Type B pancreatic cell (in vitro differentiated cells): ENCODE data around the gene TRIM52. TPM values are rescaled to one million over a fixed set of nuclear protein-coding genes. Genes with fewer than 3 reads are reported as not detected.
"Not testable (repeated sequence)": the region's sequence is repeated elsewhere in the genome, so short reads cannot be mapped to it uniquely, and the experiment has no call there.

Source experiments
- DNase-seq: peaks from one replicate; pipeline ENCODE4 v3.0.0; 2021; ENCODE audit warnings: mixed read lengths; ENCODE audit not compliant: unreplicated experiment; ENCODE audit errors: extremely low spot score
- H3K27ac Mint-ChIP-seq: 2 replicates; pipeline ENCODE4 v1.8.0; 2021; ENCODE audit warnings: mild to moderate bottlenecking, mixed read lengths
- H3K27me3 Mint-ChIP-seq: 2 replicates; pipeline ENCODE4 v1.8.0; 2021; ENCODE audit warnings: mixed read lengths
- H3K36me3 Mint-ChIP-seq: 2 replicates; pipeline ENCODE4 v1.8.0; 2021; ENCODE audit warnings: mixed read lengths
- H3K4me1 Mint-ChIP-seq: one replicate; pipeline ENCODE4 v1.8.0; 2021; ENCODE audit warnings: mixed read lengths; ENCODE audit not compliant: unreplicated experiment
- H3K4me3 Mint-ChIP-seq: 2 replicates; pipeline ENCODE4 v1.8.0; 2021; ENCODE audit warnings: mild to moderate bottlenecking, mixed read lengths
- H3K9me3 Mint-ChIP-seq: 2 replicates; pipeline ENCODE4 v1.8.0; 2021; ENCODE audit warnings: mixed read lengths
- long read RNA-seq: library from polyadenylated mRNA; unstranded; transcript quantifications from one replicate; pipeline ENCODE4 v2.0.0, GENCODE V29; 2020
- total RNA-seq: library from RNA; stranded (reverse); gene quantifications from 2 replicates; pipeline ENCODE4 v1.2.1, GENCODE V29; 2021; ENCODE audit warnings: low replicate concordance
- TF ChIP-seq, protein P1 (sequence below): fragments of 200-600 bp; sonication (generic); conservative IDR thresholded peaks from 2 replicates; pipeline ENCODE4 v1.5.0; 2021; ENCODE audit warnings: antibody characterized with exemption, mild to moderate bottlenecking

TRIM52 gene
- total RNA-seq, result 10.1 and 14.1 TPM in 2 replicates
- long read RNA-seq, full-length matches to known transcripts, result 7 of 14 reads
- long read RNA-seq, partial matches to known transcripts, result 0 of 14 reads
- long read RNA-seq, other reads (novel, unspliced or antisense), result 7 of 14 reads

DNA sequence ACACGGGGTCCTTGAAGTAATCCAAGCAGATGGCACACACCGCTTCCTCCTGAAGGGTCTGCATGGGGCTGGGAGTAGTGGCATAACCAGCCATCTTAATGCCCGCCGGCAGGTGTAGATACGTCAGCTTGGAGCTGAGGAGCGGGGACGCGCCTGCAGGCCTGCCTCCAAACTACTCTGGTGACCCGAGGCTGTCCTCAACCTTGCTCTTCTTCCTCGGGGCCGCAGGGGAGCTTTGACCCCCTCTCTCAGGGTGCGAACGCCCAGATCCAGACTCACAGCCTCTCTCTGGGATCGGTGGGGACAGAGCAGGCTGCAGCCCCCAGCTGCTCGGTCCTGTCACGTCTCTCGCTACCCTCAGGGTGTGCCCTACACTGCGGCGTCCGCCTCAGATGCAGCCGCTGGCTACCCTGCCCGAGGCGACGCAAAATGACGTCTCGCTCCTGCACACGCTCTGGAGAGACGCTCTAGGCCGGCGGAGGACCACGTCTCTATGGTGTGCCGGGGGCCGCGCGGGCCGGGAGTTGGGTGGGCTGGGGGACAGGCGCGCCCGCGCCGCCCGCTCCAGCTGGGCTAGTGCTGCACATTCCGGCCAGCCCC, at the start of gene TRIM52:
TSS of gene TRIM52 (minus strand) at position 424 of the 600 bp plus-strand sequence. CDS start at position 94, 330 bp downstream.
- Mint-ChIP-seq H3K27me3 (no peaks in the 10 kb centered on the region), H3K9me3 (no peaks in the 10 kb centered on the region), H3K4me3 (peak within 1 kb of the TSS; percentile 100), H3K27ac (peak within 1 kb of the TSS; percentile 87), H3K36me3 (peaks cover 12% of the 10 kb centered on the region), H3K4me1 (peaks cover 33% of the 10 kb centered on the region)
- TF ChIP-seq, protein P1, sequence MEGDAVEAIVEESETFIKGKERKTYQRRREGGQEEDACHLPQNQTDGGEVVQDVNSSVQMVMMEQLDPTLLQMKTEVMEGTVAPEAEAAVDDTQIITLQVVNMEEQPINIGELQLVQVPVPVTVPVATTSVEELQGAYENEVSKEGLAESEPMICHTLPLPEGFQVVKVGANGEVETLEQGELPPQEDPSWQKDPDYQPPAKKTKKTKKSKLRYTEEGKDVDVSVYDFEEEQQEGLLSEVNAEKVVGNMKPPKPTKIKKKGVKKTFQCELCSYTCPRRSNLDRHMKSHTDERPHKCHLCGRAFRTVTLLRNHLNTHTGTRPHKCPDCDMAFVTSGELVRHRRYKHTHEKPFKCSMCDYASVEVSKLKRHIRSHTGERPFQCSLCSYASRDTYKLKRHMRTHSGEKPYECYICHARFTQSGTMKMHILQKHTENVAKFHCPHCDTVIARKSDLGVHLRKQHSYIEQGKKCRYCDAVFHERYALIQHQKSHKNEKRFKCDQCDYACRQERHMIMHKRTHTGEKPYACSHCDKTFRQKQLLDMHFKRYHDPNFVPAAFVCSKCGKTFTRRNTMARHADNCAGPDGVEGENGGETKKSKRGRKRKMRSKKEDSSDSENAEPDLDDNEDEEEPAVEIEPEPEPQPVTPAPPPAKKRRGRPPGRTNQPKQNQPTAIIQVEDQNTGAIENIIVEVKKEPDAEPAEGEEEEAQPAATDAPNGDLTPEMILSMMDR, result no peak
- peak; percentile 89 for DNase-seq

DNA sequence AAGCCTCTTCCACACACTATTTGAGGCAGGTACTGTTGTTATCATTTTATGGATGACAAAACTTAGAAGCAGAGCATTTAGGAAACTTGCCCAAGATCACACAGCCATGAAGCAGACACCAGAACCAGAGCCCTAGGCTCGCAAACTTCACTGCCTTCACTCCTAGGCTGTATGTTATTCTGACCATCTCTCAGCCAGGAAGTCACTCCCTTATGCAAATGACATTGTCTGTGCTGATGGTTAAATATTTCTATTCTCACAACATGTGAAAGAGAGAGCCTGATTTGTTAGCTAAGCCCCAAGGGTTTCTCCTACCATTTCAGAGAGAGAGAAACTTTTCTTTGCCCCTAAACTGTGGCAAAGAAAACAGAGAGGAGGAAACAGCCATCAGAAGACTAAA, 26.4 kb upstream of the TRIM52 start:
- not testable (repeated sequence) for H3K27me3 Mint-ChIP-seq, H3K27ac Mint-ChIP-seq, H3K4me3 Mint-ChIP-seq

DNA sequence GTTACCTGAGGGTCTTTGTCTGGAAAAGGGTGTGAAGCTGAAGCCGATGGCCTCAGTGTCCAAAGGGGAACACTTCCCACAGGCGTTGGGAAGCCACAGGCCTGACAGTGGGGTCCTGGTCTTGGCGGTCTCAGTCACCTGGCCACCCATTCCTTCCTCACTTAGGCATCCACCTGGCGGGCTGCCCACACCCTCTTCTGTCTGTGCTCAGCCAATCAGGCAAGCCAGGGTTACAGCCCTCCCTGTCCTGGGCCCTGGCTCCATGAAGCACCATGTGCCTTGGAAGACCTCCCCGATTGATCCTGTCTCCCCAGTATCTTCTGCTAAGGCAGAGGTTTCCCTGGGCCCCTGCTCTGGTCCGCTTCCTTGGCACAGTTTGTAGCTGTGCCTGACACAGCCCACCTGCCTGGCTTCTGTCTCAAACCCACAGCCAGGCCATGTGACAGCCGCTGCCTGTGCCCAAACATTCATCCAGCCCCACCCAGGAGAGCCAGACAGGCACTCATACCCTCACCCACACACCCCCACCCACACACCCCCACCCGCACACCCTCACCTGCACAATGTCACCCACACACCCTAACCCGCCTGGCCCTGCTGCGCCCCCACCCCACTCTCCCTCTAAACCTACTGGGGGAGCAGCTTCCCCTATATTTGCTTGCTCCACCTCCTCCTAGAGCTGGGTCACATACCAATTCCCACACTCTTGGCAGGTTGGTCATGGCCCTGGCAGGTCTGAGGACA, 25.2 kb upstream of the TRIM52 start:
- H3K27me3 Mint-ChIP-seq, H3K9me3 Mint-ChIP-seq, H3K4me3 Mint-ChIP-seq, H3K36me3 Mint-ChIP-seq, H3K4me1 Mint-ChIP-seq, H3K27ac Mint-ChIP-seq, DNase-seq: not testable (repeated sequence)

More for the DNA sequence above, 26.4 kb upstream of the TRIM52 start:
- H3K36me3 Mint-ChIP-seq, DNase-seq, H3K4me1 Mint-ChIP-seq, H3K9me3 Mint-ChIP-seq: not testable (repeated sequence)

DNA sequence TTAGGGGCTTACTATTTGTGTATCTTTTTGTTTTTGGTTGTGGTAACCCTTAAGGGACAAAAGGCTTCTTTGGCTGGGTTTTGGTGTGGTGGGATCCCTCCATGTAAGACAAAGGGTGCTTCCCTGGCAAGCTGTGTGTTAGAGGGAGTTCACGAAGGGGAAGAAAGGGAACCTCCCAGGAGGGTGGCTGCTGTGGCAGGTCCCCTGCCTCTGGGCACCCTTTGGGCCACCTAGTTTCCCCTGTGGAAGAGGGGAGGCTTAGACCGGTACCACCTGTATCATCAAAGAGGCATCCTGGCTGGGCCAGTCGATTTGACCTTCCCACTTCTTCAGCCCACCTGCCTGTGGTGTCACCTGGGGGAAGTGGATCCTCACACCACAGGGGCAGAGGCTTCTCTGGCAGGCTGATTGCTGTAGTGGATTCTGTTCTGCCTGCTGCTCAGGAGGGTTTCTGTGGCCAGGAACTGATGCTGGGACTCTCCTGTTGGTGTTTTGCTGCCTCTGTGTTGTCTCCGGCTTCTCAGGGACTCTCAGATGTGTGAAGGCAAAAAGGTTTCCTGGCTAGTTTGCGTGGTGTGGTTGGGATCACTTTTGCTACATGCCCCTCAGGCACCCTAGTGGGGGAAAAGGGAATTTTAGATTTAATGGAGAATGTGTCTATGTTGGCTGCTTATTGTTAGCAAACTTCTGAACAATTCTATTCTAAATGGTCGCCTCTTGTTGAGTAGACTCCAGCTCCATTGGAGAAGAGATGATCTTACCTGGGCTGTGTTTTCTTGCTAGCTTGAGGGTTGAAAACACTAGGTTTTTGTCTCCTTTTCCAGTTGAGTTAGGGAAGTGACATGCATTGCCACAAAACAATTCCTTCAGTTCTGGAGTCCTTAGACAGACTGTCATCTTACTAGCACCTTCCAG, 23.2 kb upstream of the TRIM52 start:
- H3K9me3 Mint-ChIP-seq, H3K27ac Mint-ChIP-seq, DNase-seq, H3K4me1 Mint-ChIP-seq, H3K27me3 Mint-ChIP-seq, H3K36me3 Mint-ChIP-seq: not testable (repeated sequence)
- peak overlapping the region; percentile 84 for H3K4me3 Mint-ChIP-seq
- TF ChIP-seq, protein P1, result peak; percentile 49

DNA sequence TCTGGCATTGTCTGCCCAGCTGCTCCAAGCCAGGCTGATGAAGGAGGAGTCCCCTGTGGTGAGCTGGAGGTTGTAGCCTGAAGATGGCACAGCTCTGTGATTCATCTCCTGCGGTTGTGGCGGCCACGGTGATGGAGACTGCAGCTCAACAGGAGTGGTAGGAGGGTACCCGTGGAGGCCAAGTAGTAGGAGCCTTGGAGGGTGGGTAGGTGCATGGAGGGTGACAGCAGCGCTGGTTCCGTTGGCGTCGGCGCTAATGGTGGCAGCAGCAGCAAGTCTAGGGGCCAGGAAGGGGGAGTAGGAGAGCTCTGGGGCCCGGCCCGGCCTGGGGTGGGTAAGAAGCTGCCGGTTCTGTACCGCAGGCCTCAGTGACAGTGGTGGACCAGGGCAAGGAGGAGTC, 22.4 kb upstream of the TRIM52 start:
- Mint-ChIP-seq H3K4me1 (peaks cover 7% of the 10 kb centered on the region), H3K27ac (no peak overlapping the region), H3K9me3 (no peaks in the 10 kb centered on the region), H3K36me3 (no peaks in the 10 kb centered on the region), H3K27me3 (no peaks in the 10 kb centered on the region), H3K4me3 (peak overlapping the region; percentile 58)
- TF ChIP-seq, protein P1, result no peak
- DNase-seq, result no peak

DNA sequence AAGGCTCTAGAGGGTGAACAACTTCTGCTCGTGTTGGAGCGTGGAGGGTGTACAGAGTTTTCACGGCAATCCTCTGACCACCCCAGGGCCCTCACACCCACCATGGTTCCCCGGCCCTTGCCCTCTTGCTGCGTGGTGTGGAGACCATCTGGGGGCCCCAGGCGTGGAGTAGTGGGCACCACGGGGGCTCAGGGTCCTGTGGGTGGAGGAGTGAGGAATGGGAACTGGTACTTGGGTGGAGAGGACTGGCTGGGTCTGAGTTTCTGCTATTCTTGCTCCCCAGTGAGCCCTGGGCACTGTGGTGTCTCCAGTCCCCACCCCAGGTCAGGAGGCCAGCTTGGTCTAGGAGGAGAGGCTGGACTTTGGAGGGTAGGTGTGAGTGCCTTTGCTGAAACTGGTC, 21.9 kb upstream of the TRIM52 start:
- Mint-ChIP-seq H3K4me3 (peak overlapping the region; percentile 58), H3K27ac (no peak overlapping the region), H3K9me3 (no peaks in the 10 kb centered on the region), H3K27me3 (no peaks in the 10 kb centered on the region), H3K4me1 (peaks cover 7% of the 10 kb centered on the region), H3K36me3 (no peaks in the 10 kb centered on the region)
- no peak for DNase-seq
- TF ChIP-seq, protein P1, result no peak

DNA sequence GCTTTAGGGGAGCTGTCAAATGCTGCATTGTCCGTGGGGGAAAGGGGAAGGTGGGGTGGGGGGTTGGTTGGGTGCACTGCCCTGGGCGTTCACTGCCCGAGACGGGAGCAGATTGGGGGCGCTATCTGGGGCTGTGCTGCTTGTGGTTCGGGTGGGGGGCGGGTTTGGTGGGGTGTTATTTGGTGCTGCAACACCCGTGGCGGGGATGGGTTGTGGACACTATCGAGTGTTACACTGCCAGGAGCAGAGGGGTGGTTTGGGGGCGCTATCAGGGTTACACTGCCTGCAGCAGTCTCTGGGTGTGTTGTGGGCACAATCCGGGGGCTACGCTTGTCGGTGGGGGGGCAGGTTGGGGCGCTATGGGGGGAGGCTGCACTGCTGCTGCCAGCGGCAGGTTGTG, 21.5 kb upstream of the TRIM52 start:
- not testable (repeated sequence) for DNase-seq, H3K4me3 Mint-ChIP-seq, H3K9me3 Mint-ChIP-seq, H3K27me3 Mint-ChIP-seq, H3K27ac Mint-ChIP-seq, H3K36me3 Mint-ChIP-seq, H3K4me1 Mint-ChIP-seq
